ENCODE measurements around the gene SSNA1. TPM values are rescaled to one million over a fixed set of nuclear protein-coding genes. Genes with fewer than 3 reads are reported as not detected.
A peak's percentile ranks its signal among the peaks of the same experiment; 100 is the strongest.

The SSNA1 gene
- total RNA-seq, 1 donor: 58.7 TPM

GRCh38 chr9:137168904-137169856, 19.3 kb upstream of the SSNA1 start:
- H3K4me3 ChIP-seq (ENCODE audit: low read depth, low read length): peak overlapping the region; percentile 23
- peak; percentile 22 for DNase-seq (ENCODE audit: low read depth)
- TF ChIP-seq CTCF (IDR thresholded peaks at IDR 0.05; ENCODE audit: insufficient read depth, low read depth, low read length): no peak

- TF ChIP-seq CTCF (IDR thresholded peaks at IDR 0.05; ENCODE audit: insufficient read depth, low read depth, low read length): no peak
- peak within 1 kb of the TSS; percentile 23 for H3K4me3 ChIP-seq (ENCODE audit: low read depth, low read length)
Measured at GRCh38 chr9:137169896-137170358, 18.5 kb upstream of the SSNA1 start, which contains the start of gene LRRC26. Gene LRRC26, minus strand, starts transcription at chr9:137170051. Its CDS starts 108 bp downstream, at chr9:137169943.

GRCh38 chr9:137170486-137171148, 17.9 kb upstream of the SSNA1 start:
- TF ChIP-seq CTCF (IDR thresholded peaks at IDR 0.05; ENCODE audit: insufficient read depth, low read depth, low read length): no peak
- H3K4me3 ChIP-seq (ENCODE audit: low read depth, low read length): no peak overlapping the region
- no peak for DNase-seq (ENCODE audit: low read depth)

More at GRCh38 chr9:137169896-137170358, 18.5 kb upstream of the SSNA1 start, which contains the start of gene LRRC26:
- DNase-seq (ENCODE audit: low read depth): no peak

GRCh38 chr9:137171149-137171900, 17.2 kb upstream of the SSNA1 start:
- DNase-seq (ENCODE audit: low read depth): no peak
- no peak for TF ChIP-seq CTCF (IDR thresholded peaks at IDR 0.05; ENCODE audit: insufficient read depth, low read depth, low read length)
- H3K4me3 ChIP-seq (ENCODE audit: low read depth, low read length): no peak overlapping the region

- no peak for TF ChIP-seq CTCF (IDR thresholded peaks at IDR 0.05; ENCODE audit: insufficient read depth, low read depth, low read length)
- no peak for DNase-seq (ENCODE audit: low read depth)
- H3K4me3 ChIP-seq (ENCODE audit: low read depth, low read length): no peak overlapping the region
Measured at GRCh38 chr9:137172901-137173795, 15.3 kb upstream of the SSNA1 start.
